Right hindlimb (tissue), 1 donor: Measurements from ENCODE around the gene KCNIP4.
"Not testable (repeated sequence)": the region's sequence is repeated elsewhere in the genome, so short reads cannot be mapped to it uniquely, and the experiment has no call there.

Source experiments
- DNase-seq: peaks from one replicate; pipeline ENCODE4 v3.0.0-alpha.2; 2018

KCNIP4 gene

DNA sequence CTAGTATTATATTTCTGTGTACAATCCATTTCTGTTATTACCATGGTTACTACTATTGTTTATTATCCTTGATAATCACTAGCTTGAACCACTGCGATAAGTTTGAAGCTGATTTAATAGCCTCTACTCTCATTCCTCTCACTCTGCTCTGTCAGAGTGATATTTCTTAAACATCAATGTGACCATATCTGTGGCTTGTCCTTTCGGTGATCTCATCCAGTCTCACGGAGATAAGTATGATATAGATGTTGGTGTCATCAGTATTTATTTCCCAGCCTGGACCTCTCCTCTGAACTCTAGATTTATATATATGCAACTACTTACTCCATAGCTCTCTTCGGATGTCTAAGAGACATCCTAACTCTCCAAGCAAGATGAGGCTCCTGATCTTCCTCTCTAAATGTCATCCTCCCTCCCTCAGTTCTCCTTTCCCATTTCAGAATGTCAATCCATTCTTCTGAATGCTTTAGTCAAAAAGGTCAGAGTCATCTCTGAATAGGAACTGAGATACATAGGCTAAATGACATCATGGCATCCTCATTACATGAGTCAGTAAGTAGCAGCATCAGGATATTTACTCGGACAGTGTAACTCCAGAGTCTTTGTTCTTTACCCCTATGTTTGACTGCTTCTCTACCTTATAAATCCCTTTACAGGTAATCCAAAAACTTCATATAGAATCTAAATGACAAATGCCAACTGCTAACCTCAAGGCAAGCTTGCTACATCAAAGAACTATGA is 1118.8 kb downstream of the KCNIP4 start:
- DNase-seq = no peak

DNA sequence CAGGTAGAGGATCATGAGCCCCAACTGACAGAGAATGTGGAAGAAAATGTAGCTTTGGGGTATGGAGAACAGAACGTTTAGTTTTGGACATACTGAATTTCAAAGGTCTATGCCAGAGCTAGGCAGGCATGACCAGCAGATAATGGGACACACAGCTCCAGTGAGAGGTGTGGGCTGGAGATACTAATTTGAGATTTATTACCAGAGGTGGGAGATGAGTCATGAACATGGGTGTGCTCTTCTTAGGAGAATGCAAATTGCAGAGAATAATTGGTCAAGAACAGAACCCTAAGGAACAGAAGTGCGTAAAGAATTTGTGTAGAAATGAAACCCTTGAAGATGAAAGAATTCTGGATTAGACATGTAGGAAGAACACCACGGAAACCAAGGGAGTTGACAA is 1123.1 kb downstream of the KCNIP4 start:
- DNase-seq = no peak

DNA sequence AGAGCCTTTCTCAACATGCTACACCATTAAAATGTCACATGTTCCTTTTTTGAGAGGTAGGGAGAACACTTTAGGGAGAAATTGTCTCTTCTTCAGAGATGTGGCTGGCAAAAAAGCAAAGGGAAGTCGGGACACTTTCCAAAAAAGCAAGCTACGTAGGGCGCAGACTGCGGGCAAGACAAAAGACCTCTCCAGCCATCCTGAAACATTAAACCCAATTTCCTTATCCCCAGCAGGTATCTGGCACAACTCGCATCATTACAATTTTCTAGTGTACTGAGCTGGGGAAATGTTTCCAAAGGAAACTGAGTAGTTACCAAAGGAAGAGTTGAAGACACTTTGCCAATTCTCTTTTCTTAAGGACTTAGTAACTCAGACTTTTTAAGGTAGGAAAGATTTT is 1132.3 kb downstream of the KCNIP4 start:
- DNase-seq = no peak

DNA sequence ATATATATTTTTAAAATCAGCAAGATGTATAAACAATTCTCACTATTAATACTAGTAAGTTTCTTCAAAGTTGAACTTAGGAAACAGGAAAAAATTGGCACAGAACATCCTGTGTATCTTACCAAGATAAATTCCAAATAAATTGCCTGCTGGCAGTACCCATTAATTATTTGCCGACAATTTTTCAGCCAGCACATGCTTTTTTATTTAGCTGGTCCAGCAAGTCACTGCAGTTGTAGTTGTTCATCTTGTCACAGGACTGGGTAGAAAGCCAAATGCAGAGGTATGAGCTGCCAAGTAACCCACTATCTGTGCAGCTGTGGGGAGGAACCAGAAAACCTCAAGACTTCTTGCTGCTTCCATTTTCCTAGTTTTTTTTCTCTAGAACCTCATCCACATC is 1134.9 kb downstream of the KCNIP4 start:
- no peak for DNase-seq

DNA sequence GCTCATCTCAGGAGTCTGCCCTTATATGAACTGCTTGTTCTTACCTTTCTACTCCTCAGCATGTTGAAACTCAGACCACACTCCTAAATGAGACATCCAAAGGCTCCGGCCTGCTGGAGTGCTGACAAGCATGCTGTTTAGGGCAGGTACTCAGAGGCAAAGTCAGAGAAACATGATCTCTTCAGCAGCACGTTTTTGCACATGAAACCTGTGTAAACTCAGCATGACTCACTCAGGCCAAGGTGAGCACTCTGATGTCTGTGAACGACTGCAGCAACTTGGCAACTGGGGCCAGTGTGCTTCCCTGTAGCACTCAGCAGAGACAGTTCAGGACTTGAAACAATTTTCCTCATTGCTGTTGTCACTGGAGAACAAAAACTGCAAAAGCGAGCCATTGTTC is 1138.8 kb downstream of the KCNIP4 start:
- no peak for DNase-seq

DNA sequence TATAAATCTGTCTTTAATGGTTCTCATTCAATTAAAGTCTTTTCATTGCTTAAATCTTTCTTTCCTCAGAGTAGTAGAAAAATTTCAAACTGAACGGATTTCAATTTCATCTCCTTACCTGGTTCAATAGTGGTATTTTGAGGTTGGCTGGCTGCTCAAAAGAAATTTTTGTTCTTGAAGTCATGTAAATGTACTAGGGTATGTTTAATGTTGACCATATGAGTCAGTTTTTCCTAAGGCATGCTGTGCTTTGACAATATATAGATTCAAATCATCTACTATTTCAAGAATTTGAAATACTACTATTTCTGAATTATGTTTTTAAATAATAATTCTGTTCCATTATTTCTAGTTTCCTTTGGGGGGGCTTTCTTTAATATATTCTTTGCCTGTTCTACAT is 1142.9 kb downstream of the KCNIP4 start:
- DNase-seq = no peak

DNA sequence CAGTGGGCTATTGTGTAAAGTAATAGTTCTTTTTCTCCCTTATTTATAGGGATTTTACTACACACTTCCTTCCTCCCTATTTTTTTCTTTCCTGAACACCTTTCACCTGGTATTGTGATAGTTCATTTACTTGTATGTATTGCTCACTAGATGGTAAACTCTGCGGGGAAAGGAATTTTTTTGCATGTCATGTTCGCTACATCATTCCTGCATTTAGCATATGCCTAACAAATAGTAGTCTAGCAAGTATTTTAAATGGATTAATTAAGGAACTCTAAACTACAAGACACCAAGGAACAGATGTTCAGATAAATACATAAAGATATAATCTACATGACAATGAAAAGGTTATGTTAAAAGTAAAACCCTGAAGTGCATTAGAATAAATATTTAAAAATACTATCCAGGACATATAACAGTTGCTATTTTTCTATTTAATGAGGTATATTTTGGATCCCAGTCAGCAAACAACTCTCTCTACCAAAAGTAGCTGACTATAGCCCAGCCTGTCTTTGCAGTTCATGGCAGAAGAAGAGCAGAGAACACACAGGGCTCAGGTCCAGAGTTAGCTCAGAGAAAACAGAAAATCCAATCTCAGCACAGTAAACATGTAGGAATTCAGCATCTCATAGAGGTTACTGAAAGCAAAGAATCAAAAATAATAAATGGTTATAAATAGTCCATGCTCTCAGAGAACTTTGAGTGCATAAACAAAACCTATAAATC is 1160.5 kb downstream of the KCNIP4 start:
- no peak for DNase-seq

DNA sequence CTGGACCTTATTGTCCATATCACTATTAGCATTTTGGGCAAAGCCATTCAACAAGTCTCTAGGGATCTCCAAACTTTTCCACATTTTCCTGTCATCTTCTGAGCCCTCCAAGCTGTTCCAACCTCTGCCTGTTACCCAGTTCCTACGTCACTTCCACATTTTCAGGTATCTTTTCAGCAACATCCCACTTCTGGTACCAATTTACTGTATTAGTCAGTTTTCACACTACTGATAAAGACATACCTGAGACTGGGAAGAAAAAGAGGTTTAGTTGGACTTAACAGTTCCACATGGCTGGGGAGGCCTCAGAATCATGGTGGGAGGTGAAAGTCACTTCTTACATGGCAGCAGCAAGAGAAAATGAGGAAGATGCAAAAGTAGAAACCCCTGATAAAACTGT is 1165.4 kb downstream of the KCNIP4 start:
- not testable (repeated sequence) for DNase-seq

DNA sequence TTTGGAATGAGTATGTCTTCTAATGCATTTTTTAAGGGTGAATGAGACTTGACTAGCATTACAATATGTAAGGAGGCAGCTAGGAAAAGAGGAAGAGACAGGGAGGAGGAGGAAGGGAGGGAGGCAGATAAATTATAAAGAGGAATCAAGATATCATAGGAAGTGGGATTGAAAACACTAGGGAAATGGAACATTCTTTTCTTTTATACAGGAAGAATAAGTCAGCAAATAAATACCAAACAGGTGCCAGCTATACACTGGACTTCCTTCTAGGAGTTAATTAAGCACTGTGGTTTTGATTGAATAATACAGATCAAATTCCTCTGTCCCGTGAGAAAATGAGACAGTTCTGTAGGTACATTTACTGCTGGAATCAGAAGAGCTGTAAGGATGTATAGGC is 1169.7 kb downstream of the KCNIP4 start:
- DNase-seq = no peak

DNA sequence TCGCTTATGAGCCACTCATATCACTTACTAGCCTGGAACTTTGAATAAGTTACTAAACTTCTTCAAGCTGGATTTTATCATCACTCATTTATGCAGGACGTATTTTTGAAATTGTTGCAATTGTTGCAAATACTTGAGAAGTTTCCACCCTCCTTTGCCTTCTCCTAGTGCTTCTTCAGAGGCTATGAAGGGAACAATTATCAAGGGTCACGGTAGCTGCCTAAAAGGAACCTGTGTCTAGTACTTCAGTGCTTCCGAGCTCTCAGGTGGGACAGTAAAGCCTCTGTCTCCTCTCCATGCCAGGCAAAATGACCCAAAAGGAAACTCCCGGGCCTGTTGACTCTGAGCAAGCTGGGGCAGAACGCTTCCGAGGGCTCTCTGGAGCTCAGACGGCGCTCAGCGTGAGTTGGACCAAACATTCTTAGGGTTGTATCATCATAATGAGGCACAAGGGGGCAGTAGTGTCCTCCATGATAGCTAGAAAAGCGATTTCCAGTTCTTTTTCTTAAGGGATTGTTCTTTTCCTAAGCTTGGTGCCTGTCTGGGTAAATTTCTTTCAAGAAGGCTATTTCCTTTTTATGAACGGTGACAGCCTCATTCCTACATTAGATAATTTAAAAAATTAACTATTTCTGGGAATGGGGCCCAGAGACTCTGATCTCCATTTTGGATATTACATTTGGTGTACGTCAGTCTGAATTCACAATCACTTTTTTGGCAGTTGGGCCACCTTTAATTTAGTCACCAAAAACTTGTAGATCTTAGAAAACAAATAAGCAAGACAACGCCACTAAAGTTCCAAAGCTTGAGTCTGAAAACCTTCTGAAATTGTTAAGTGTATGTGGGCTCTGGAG is 1175.2 kb downstream of the KCNIP4 start:
- peak; percentile 27 for DNase-seq

DNA sequence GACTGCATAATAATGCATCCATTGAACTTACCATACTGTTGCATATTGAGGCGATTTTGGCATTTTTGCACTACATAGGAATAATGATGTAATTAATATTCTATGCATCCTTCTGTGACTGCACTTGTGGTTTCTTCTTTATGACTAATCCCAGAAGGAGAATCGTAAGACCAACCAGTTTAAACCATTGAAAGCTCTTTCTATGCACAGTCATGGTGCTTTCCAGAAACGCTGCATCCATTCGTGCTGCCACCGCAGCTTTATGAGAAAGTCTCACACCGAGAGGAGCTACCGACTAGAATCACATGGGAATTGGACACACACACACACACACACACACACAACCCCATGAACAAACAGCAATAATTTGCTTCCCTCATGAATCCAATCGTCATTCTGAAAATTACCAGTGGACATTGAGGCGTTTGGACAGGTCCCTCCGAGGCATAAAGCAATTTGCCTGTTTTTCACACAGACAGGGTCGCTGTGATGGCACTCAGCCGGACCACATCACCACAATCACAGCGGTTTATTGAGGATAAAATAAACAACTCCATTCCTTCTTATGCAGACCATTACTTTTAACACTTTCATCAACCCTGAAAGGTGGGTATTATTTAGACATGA is 1184.1 kb downstream of the KCNIP4 start:
- DNase-seq = no peak

DNA sequence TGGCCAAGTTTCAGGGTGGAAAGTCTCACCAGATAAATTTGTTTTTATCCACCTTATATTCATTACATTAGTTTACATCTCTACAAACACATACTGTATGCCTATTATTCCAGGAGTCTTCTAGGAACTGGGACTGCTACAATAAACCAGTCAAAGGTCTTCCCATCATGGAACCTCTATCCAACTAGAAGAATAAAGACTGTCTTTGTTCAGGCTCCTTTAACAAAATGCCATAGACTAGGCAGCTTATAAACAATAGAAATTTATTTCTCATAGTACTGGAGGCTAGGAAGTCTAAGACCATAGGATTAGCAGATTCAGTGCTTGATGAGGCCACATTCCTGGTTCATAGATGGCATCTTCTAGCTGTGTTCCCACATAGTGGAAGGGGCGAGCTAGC is 1186.7 kb downstream of the KCNIP4 start:
- no peak for DNase-seq

DNA sequence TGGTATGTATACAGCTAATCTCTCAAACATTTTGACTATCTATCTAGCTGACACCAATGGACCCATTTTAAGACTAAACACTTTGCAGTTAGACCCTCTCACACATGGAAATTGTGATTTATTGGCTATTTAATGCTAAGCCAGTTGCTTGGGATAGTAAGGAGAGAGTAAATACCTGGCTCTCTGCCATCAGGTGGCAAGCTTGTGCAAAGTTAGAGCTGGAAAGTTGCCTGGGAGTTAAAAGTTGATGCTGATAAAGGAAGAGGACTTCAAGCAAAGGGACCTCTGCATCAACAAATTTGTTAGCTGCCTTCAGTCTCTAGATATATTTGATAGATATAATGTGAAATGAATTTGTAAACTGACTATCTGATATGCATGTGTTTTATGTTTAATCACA is 1187.2 kb downstream of the KCNIP4 start:
- DNase-seq = no peak

DNA sequence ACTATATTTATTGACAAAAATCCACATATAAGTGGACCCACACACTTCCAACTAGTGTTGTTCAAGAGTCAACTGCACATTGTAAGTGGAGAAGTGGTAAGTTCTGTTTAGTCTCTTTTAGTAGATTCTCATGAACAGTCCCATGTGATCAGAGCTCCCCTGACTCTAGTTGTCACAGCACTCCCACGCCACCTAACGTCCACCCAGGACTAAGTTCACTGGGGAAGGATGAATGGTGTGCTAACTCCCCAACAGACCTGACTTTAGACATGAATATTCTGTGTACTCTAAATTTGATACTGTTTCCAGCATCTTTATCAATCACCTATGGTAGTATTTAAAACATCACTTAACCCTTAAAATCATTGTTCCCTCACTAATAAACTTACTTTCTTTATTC is 1188.5 kb downstream of the KCNIP4 start:
- no peak for DNase-seq

DNA sequence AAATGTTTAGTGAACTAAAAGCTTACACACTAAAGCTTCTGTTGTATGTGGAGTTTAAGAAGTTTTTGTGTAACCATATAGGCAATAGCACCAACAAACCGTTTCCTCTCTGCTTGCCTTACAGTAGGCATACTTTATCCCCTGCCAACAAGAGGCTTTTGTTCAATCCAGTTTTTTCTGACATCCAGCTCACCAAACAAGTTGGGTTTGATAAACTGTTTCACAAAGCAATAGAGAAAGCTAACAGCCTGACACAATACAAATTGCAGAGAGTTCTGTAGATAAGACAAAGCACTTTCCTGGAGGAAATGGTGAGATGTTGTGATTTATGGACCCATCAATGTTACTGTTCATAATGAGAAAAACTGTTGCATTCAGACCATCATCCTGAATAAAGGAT is 1194.5 kb downstream of the KCNIP4 start:
- no peak for DNase-seq

DNA sequence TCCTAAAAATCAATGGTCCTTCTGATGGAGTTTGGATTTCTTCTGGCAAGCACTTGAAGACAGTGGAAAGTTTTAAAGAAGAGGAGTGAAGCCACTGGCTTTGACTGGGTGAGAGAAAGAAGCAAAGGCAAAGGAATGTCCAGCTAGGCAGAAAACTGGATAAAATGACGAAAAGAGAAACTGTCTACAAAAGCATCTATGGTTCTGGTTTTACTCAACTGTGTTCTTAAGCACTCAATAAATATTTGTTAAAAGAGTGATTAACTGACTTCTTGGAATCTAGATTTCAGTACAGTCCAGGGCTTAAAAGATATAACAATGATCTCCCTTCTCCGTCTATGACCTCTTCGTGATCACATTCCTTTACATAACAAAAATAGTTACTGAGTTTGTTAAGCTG is 1195.9 kb downstream of the KCNIP4 start:
- no peak for DNase-seq

DNA sequence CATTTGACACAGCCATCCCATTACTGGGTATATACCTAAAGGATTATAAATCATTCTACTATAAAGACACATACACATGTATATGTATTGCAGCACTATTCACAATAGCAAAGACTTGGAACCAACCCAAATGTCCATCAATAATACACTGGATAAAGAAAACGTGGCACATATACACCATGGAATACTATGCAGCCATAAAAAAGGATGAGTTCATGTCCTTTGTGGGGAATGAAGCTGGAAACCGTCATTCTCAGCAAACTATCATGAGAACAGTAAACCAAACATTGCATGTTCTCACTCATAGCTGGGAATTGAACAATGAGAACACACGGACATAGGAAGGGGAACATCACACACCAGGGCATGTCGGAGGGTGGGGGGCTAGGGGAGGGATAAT is 1202.6 kb downstream of the KCNIP4 start:
- not testable (repeated sequence) for DNase-seq

DNA sequence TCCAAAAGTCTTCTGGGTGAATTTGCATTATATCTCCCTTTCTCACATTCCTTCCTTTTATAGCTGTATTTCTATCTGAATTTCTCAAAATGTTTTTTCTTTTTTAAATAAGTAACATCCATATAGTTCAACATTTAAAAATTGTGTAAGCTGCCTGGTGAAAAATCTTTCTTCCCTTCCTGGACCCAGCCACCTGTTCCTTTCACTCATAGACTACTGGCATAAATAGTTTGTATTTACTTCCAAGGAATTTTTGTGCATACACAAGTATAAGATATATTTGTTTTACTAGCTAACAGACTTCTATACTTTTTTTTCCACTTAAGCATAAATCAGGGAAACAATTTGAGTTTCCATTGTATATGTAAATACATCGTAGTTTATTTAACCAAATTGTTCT is 1212.6 kb downstream of the KCNIP4 start:
- DNase-seq = no peak

DNA sequence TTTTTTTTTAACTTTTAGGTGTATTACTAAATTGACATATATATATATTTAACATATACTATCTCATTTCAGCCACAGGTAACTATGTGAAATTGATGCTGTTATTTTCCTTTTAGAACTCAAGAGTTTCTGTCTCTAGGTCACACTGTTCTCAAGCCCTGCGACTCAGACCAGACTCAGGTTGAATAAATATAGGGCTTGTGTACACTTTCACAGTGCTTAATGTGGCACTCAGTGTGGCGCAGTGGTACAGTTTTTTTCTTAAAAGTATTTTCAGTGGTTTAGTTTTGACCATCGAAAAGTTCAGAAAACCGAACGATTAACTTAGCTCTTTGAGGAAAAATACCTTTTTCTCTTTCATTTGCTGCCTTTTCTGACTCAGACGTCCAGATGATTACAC is 1223.7 kb downstream of the KCNIP4 start:
- no peak for DNase-seq

DNA sequence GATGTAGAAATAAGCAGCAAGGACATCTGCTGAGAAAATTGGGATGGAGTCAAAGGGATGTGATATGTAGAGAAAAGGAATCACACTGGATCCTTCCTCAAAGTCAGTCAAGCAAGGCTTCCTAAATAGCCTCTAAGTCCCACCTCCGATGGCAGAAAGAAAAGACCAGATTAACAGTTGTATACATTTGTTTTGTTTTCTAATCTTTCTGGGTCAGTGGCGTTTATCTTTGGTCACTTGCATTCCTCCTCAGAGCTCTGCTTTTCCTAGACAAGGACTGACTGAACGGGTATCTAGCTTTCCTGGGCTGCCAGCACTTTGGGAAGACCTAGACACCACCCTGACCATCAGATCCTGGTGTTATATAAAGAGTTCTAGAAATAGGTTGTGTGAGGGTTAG is 1225.1 kb downstream of the KCNIP4 start:
- DNase-seq = no peak

DNA sequence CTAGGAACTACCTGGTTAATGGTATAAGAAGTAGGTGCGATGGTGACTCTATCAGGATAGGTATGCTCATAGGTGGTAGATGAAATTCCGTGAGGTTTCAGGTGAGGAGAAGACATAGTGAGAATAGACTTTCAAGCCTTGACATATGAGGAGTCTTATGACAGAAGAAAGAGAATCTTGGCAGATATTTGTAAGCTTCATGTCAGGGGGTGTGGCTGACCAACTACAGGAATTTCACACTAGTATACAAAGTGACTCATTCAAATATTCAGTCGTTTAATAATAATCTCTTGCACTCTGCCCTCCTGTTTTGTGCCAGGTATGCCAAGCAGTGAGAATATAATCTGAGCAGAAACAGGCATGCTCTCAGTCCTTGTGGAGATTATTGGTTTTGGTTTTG is 1225.6 kb downstream of the KCNIP4 start:
- DNase-seq = no peak

DNA sequence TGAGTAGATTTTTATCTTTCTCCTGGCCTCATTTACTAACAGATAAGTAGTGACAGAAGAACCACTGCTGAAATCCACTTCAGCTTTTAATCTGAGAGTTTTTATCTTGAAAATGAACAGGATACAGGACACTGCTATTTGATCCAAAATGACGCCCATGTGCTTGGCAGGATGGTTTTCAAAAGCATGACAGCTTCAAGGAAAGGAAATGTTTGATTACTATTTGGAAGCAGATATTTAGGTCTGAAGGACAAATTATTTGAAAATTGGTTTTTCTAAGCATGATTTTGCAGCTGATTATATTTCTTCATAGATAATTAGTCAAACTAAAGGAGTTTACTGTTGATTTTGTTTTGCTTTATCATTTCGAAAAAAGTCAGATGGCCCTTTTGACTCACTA is 1237.2 kb downstream of the KCNIP4 start:
- no peak for DNase-seq
